Measurements from ENCODE around the gene GRIFIN.

Gene GRIFIN

GRCh38 chr7:2497500-2498336 lies 21.5 kb upstream of the GRIFIN start:
- DNase-seq, result no peak

GRCh38 chr7:2497065-2497464 lies 20.9 kb upstream of the GRIFIN start:
- no peak for DNase-seq

GRCh38 chr7:2496375-2496774 lies 20.2 kb upstream of the GRIFIN start:
- no peak for DNase-seq

GRCh38 chr7:2495418-2496299 lies 19.5 kb upstream of the GRIFIN start:
- no peak for DNase-seq

- DNase-seq, result no peak
These were observed 18.3 kb upstream of the GRIFIN start for GRCh38 chr7:2494191-2495130.

GRCh38 chr7:2493205-2494164 lies 17.3 kb upstream of the GRIFIN start:
- DNase-seq, result no peak

GRCh38 chr7:2492038-2492437 lies 15.8 kb upstream of the GRIFIN start:
- DNase-seq, result no peak

GRCh38 chr7:2490181-2490651 lies 14.0 kb upstream of the GRIFIN start:
- DNase-seq, result no peak

GRCh38 chr7:2488681-2489080 lies 12.5 kb upstream of the GRIFIN start:
- no peak for DNase-seq

- no peak for DNase-seq
These were observed 12.1 kb upstream of the GRIFIN start for GRCh38 chr7:2488272-2488645.

- DNase-seq, result no peak
These were observed 11.5 kb upstream of the GRIFIN start for GRCh38 chr7:2487586-2488271.

- DNase-seq, result no peak
These were observed 8.7 kb upstream of the GRIFIN start for GRCh38 chr7:2484868-2485267.

GRCh38 chr7:2483494-2483893 lies 7.3 kb upstream of the GRIFIN start:
- DNase-seq, result no peak

- DNase-seq, result no peak
These were observed 6.7 kb upstream of the GRIFIN start for GRCh38 chr7:2482725-2483451.

- DNase-seq, result no peak
These were observed 5.0 kb upstream of the GRIFIN start for GRCh38 chr7:2481195-2481594.

GRCh38 chr7:2480070-2480408 lies 3.8 kb upstream of the GRIFIN start:
- DNase-seq, result no peak

GRCh38 chr7:2479276-2480069 lies 3.3 kb upstream of the GRIFIN start:
- DNase-seq, result no peak

GRCh38 chr7:2478800-2479199 lies 2.6 kb upstream of the GRIFIN start:
- no peak for DNase-seq

- DNase-seq, result no peak
These were observed 2.2 kb upstream of the GRIFIN start for GRCh38 chr7:2478399-2478785.

Measured in NCI-H1048 (cell line).